ENCODE results near the gene FOXS1.
A peak's percentile ranks its signal among the peaks of the same experiment; 100 is the strongest.
"Not testable (repeated sequence)": the region's sequence is repeated elsewhere in the genome, so short reads cannot be mapped to it uniquely, and the experiment has no call there.

The FOXS1 gene

GRCh38 chr20:31838646-31839292 lies 6.6 kb downstream of the FOXS1 start:
- DNase-seq = no peak

- DNase-seq = peak; percentile 47 to 65
These were observed 7.5 kb downstream of the FOXS1 start for GRCh38 chr20:31837896-31838397.

- no peak for DNase-seq
These were observed 8.4 kb downstream of the FOXS1 start for GRCh38 chr20:31836853-31837608.

- DNase-seq = peak; percentile 57 to 69
These were observed 9.2 kb downstream of the FOXS1 start for GRCh38 chr20:31835977-31836852.

GRCh38 chr20:31835554-31835953 lies 9.8 kb downstream of the FOXS1 start:
- no peak for DNase-seq

- no peak for DNase-seq
These were observed 11.4 kb downstream of the FOXS1 start for GRCh38 chr20:31833931-31834521.

- peak; percentile 49 to 54 for DNase-seq
These were observed 12.1 kb downstream of the FOXS1 start for GRCh38 chr20:31833130-31833930.

GRCh38 chr20:31831771-31832306 lies 13.6 kb downstream of the FOXS1 start:
- DNase-seq = no peak

GRCh38 chr20:31831211-31831610 lies 14.2 kb downstream of the FOXS1 start:
- DNase-seq = no peak

- DNase-seq = no peak
These were observed 14.9 kb downstream of the FOXS1 start for GRCh38 chr20:31830406-31830981.

GRCh38 chr20:31829731-31830130 lies 15.7 kb downstream of the FOXS1 start:
- DNase-seq = no peak

GRCh38 chr20:31828016-31828415 lies 17.4 kb downstream of the FOXS1 start:
- not testable (repeated sequence) for DNase-seq

- no peak for DNase-seq
These were observed 18.3 kb downstream of the FOXS1 start for GRCh38 chr20:31827059-31827458.

- DNase-seq = no peak
These were observed 19.3 kb downstream of the FOXS1 start for GRCh38 chr20:31826074-31826473.

GRCh38 chr20:31824554-31825313 lies 20.7 kb downstream of the FOXS1 start:
- no peak for DNase-seq

- DNase-seq = no peak
These were observed 21.3 kb downstream of the FOXS1 start for GRCh38 chr20:31824125-31824485.

- DNase-seq = peak in 1 of 2 donors; percentile 21
These were observed 21.9 kb downstream of the FOXS1 start for GRCh38 chr20:31823360-31824124.

GRCh38 chr20:31822421-31823330 lies 22.7 kb downstream of the FOXS1 start:
- peak; percentile 41 to 63 for DNase-seq

All from inflammatory macrophage (primary cell).